Esophagus muscularis mucosa (tissue), 4 donors: ENCODE data around the gene DPEP1. TPM values are rescaled to one million over a fixed set of nuclear protein-coding genes. Genes with fewer than 3 reads are reported as not detected.

Experiments
- total RNA-seq, 4 donors: library from RNA; depleted of rRNA; stranded (reverse); fragments of >200 nt; gene quantifications; one replicate each; pipeline versions ENCODE4 v1.1.0 to v1.2.1, GENCODE V29; 2016

The DPEP1 gene
- total RNA-seq, 4 donors from 2014 or later, result 0.99 TPM; not detected in 3

Other genes with a start within 250 kb of the DPEP1 start
- 100 to 1,000 TPM in 3 of 4 donors, 10 to 100 TPM in 1; 60.8 to 119 (median 105) TPM for gene ANKRD11, start 123.1 kb upstream of the DPEP1 start, total RNA-seq
- 10 to 100 TPM; 58.8 to 94.3 (median 83.3) TPM for gene SPG7, start 105.2 kb upstream of the DPEP1 start, total RNA-seq
- gene RPL13, start 53.0 kb upstream of the DPEP1 start, total RNA-seq, result 1,000 to 10,000 TPM; 4,039 to 6,804 (median 5,312) TPM
- gene CPNE7, start 37.9 kb upstream of the DPEP1 start, total RNA-seq, result 1 to 10 TPM in 2 of 4 donors, under 1 TPM in 1, not detected in 1; 0.83 to 1.7 (median 1.4) TPM
- gene CHMP1A, start 44.1 kb downstream of the DPEP1 start, total RNA-seq, result 100 to 1,000 TPM in 1 of 4 donors, 10 to 100 TPM in 3; 71.8 to 117 (median 87.8) TPM
- 1 to 10 TPM; 2.2 to 4.9 (median 3.6) TPM for gene SPATA33, start 44.2 kb downstream of the DPEP1 start, total RNA-seq
- 10 to 100 TPM; 20.8 to 45.1 (median 25.7) TPM for gene CDK10, start 73.0 kb downstream of the DPEP1 start, total RNA-seq
- 10 to 100 TPM; 10.8 to 32.0 (median 21.9) TPM for gene SPATA2L, start 88.1 kb downstream of the DPEP1 start, total RNA-seq
- 10 to 100 TPM in 1 of 4 donors, 1 to 10 TPM in 3; 4.6 to 10.2 (median 7.1) TPM for gene VPS9D1, start 107.3 kb downstream of the DPEP1 start, total RNA-seq
- 10 to 100 TPM; 16.1 to 19.2 (median 17.2) TPM for gene ZNF276, start 107.9 kb downstream of the DPEP1 start, total RNA-seq
- gene FANCA, start 203.0 kb downstream of the DPEP1 start, total RNA-seq, result 1 to 10 TPM in 2 of 4 donors, under 1 TPM in 2; 0.17 to 3.0 (median 0.95) TPM
- 1 to 10 TPM; 1.8 to 7.2 (median 4.2) TPM for gene SPIRE2, start 214.8 kb downstream of the DPEP1 start, total RNA-seq